PFSK-1 (cell line): ENCODE results near the gene KIRREL3.

ENCODE experiments used
- FOXP2 ChIP-seq: optimal IDR thresholded peaks from 2 replicates; pipeline ENCODE3; 2011; ENCODE audit warnings: borderline replicate concordance, control low read depth, inconsistent platforms; ENCODE audit not compliant: insufficient read depth; ENCODE audit errors: extremely low read length, extremely low read depth
- POLR2AphosphoS5 ChIP-seq: IDR thresholded peaks from 2 replicates; pipeline ENCODE4 v1.6.1; 2012; ENCODE audit warnings: low read depth, mild to moderate bottlenecking, control low read depth, low read length, moderate library complexity
- REST ChIP-seq, 2 experiments: IDR thresholded peaks; 2 replicates each; pipeline versions ENCODE4 v1.6.1 to v1.8.0; 2011 to 2012; ENCODE audit warnings: low read depth in 2 of 2, low read length in 2 of 2, control low read depth in 1 of 2, inconsistent platforms in 1 of 2, mild to moderate bottlenecking in 1 of 2, moderate library complexity in 1 of 2; ENCODE audit not compliant: insufficient read depth in 1 of 2
- SIN3A ChIP-seq: IDR thresholded peaks from 2 replicates; pipeline ENCODE4 v1.6.1; 2012; ENCODE audit warnings: mild to moderate bottlenecking, low read length, moderate library complexity, borderline replicate concordance; ENCODE audit not compliant: insufficient read depth
- TAF1 ChIP-seq: IDR thresholded peaks from 2 replicates; pipeline ENCODE4 v1.6.1; 2012; ENCODE audit warnings: low read length, control low read depth, borderline replicate concordance; ENCODE audit not compliant: insufficient read depth

Gene KIRREL3

GRCh38 chr11:126680700-126681099, 319.9 kb downstream of the KIRREL3 start:
- TF ChIP-seq POLR2AphosphoS5 (no peak), SIN3A (no peak), REST (IDR thresholded peaks at IDR 0.05; ENCODE audit: insufficient read depth in 1 of 2, low read depth in 2 of 2, low read length in 2 of 2) (no peak), FOXP2 (no peak)

- TF ChIP-seq FOXP2 (no peak), SIN3A (no peak), REST (IDR thresholded peaks at IDR 0.05; ENCODE audit: insufficient read depth in 1 of 2, low read depth in 2 of 2, low read length in 2 of 2) (no peak), POLR2AphosphoS5 (no peak), TAF1 (no peak)
These were observed 320.4 kb downstream of the KIRREL3 start for GRCh38 chr11:126680131-126680530.

GRCh38 chr11:126679033-126679432, 321.5 kb downstream of the KIRREL3 start:
- TF ChIP-seq SIN3A = no peak
- no peak for TF ChIP-seq REST (IDR thresholded peaks at IDR 0.05; ENCODE audit: insufficient read depth in 1 of 2, low read depth in 2 of 2, low read length in 2 of 2)
- TF ChIP-seq TAF1 = no peak
- no peak for TF ChIP-seq FOXP2
- TF ChIP-seq POLR2AphosphoS5 = no peak

DNA sequence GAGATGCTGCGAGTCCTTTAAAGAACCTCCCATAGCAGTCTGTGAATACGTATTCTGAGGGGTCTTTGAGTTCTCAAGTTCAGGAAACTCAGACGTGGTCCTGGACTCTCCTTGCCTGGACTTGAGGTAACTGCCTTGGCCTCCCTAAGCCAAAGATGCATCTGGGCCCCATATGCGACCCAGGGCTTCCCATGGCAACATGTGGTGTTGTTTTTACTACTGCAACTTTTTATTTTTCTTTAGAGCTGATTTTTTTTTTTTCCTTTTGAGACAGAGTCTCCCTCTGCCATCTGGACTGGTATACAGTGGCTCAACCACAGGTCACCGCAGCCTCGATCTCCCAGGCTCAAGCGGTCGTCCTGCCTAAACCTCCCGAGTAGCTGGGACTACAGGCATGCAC, 324.0 kb downstream of the KIRREL3 start:
- TF ChIP-seq REST (IDR thresholded peaks at IDR 0.05; ENCODE audit: insufficient read depth in 1 of 2, low read depth in 2 of 2, low read length in 2 of 2) = no peak
- no peak for TF ChIP-seq TAF1
- TF ChIP-seq POLR2AphosphoS5 = no peak
- no peak for TF ChIP-seq SIN3A
- no peak for TF ChIP-seq FOXP2

- TF ChIP-seq TAF1 (no peak), SIN3A (no peak), POLR2AphosphoS5 (no peak), FOXP2 (no peak), REST (IDR thresholded peaks at IDR 0.05; ENCODE audit: insufficient read depth in 1 of 2, low read depth in 2 of 2, low read length in 2 of 2) (no peak)
These were observed 327.3 kb downstream of the KIRREL3 start for GRCh38 chr11:126673319-126673718.
